Muscle of leg (tissue), 11 donors: Measurements from ENCODE around the gene MYEOV. TPM values are rescaled to one million over a fixed set of nuclear protein-coding genes. Genes with fewer than 3 reads are reported as not detected.

ENCODE experiments used
- DNase-seq: peaks from one replicate; pipeline ENCODE4 v3.0.0; 2013
- H3K27ac ChIP-seq: one replicate; pipeline ENCODE4 v1.5.1; 2013; ENCODE audit warnings: mild to moderate bottlenecking, low read length, control low read depth
- H3K27me3 ChIP-seq: one replicate; pipeline ENCODE4 v1.6.1; 2013; ENCODE audit warnings: low read length; ENCODE audit not compliant: control insufficient read depth, insufficient read depth
- H3K36me3 ChIP-seq: one replicate; pipeline ENCODE4 v1.6.1; 2013; ENCODE audit warnings: low read length; ENCODE audit not compliant: control insufficient read depth, insufficient read depth
- H3K4me1 ChIP-seq: one replicate; pipeline ENCODE4 v1.6.1; 2013; ENCODE audit warnings: low read length; ENCODE audit not compliant: control insufficient read depth, insufficient read depth
- H3K4me3 ChIP-seq: one replicate; pipeline ENCODE4 v1.5.1; 2013; ENCODE audit warnings: low read length, control low read depth
- H3K9me3 ChIP-seq: replicated peaks from 2 replicates; pipeline ENCODE4 v1.6.1; 2013; ENCODE audit warnings: low read depth, low read length; ENCODE audit not compliant: control insufficient read depth
- WGBS: methylation state at CpG from one replicate; pipeline ENCODE4 v1.1.5; 2013; ENCODE audit warnings: missing lambda C conversion rate; ENCODE audit not compliant: insufficient coverage; 5-methylcytosine and 5-hydroxymethylcytosine counted together
- polyA plus RNA-seq, 8 donors: library from polyadenylated mRNA; unstranded; fragments of 120-200 nt; gene quantifications; one replicate each; pipeline versions ENCODE4 v1.2.1 to v1.2.3, GENCODE V29; 2013; ENCODE audit warnings: inconsistent platforms in 1 of 8, low replicate concordance in 1 of 8; ENCODE audit not compliant: insufficient read length in 8 of 8, insufficient read depth in 1 of 8
- total RNA-seq: library from RNA; stranded (reverse); fragments of 120-200 nt; gene quantifications from one replicate; pipeline ENCODE4 v1.2.4, GENCODE V29; 2013

Gene MYEOV
- total and polyA plus RNA-seq, 9 donors, result 0.48 to 1.9 (median 1.1) TPM; not detected in 1

GRCh38 chr11:69308491-69308911, 14.5 kb downstream of the MYEOV start:
- WGBS, result 78% methylated on average over 9 of the region's 9 CpGs
- Histone ChIP-seq H3K9me3 (no peaks in the 10 kb centered on the region), H3K4me3 (no peak overlapping the region), H3K4me1 (peaks cover 76% of the 10 kb centered on the region), H3K36me3 (no peaks in the 10 kb centered on the region), H3K27ac (peak overlapping the region; percentile 43), H3K27me3 (no peaks in the 10 kb centered on the region)
- peak; percentile 55 for DNase-seq

GRCh38 chr11:69308936-69309615, 15.1 kb downstream of the MYEOV start:
- WGBS, result 85% methylated on average over 10 of the region's 10 CpGs
- no peaks in the 10 kb centered on the region for H3K36me3 ChIP-seq
- no peaks in the 10 kb centered on the region for H3K9me3 ChIP-seq
- peaks cover 77% of the 10 kb centered on the region for H3K4me1 ChIP-seq
- peak overlapping the region; percentile 94 for H3K27ac ChIP-seq
- no peaks in the 10 kb centered on the region for H3K27me3 ChIP-seq
- H3K4me3 ChIP-seq, result no peak overlapping the region
- DNase-seq, result no peak

- peaks cover 77% of the 10 kb centered on the region for H3K4me1 ChIP-seq
- H3K36me3 ChIP-seq, result no peaks in the 10 kb centered on the region
- peak; percentile 94 for DNase-seq
- no peak overlapping the region for H3K4me3 ChIP-seq
- H3K9me3 ChIP-seq, result no peaks in the 10 kb centered on the region
- H3K27ac ChIP-seq, result peak overlapping the region; percentile 94
- 21% methylated on average over 3 of the region's 8 CpGs for WGBS
- H3K27me3 ChIP-seq, result no peaks in the 10 kb centered on the region
Observed at GRCh38 chr11:69309631-69310280, 15.8 kb downstream of the MYEOV start.

GRCh38 chr11:69310351-69310750, 16.4 kb downstream of the MYEOV start:
- DNase-seq, result peak; percentile 37
- no peaks in the 10 kb centered on the region for H3K27me3 ChIP-seq
- peak overlapping the region; percentile 94 for H3K27ac ChIP-seq

GRCh38 chr11:69310934-69311766, 17.2 kb downstream of the MYEOV start:
- WGBS, result 82% methylated on average over 11 of the region's 14 CpGs
- H3K4me1 ChIP-seq, result peaks cover 72% of the 10 kb centered on the region
- peak overlapping the region; percentile 94 for H3K27ac ChIP-seq
- DNase-seq, result no peak
- H3K36me3 ChIP-seq, result no peaks in the 10 kb centered on the region
- H3K27me3 ChIP-seq, result no peaks in the 10 kb centered on the region
- no peaks in the 10 kb centered on the region for H3K9me3 ChIP-seq
- no peak overlapping the region for H3K4me3 ChIP-seq

More at GRCh38 chr11:69310351-69310750, 16.4 kb downstream of the MYEOV start:
- WGBS, result 57% methylated on average over 11 of the region's 13 CpGs
- H3K36me3 ChIP-seq, result no peaks in the 10 kb centered on the region
- H3K4me3 ChIP-seq, result no peak overlapping the region
- no peaks in the 10 kb centered on the region for H3K9me3 ChIP-seq
- H3K4me1 ChIP-seq, result peaks cover 77% of the 10 kb centered on the region

- Histone ChIP-seq H3K4me3 (no peak overlapping the region), H3K36me3 (no peaks in the 10 kb centered on the region), H3K27me3 (no peaks in the 10 kb centered on the region), H3K27ac (peak overlapping the region; percentile 90), H3K4me1 (peaks cover 66% of the 10 kb centered on the region), H3K9me3 (peaks cover under 1% of the 10 kb centered on the region)
- 3% methylated on average over 5 of the region's 14 CpGs for WGBS
- DNase-seq, result peak; percentile 81
Observed at GRCh38 chr11:69311767-69312385, 17.9 kb downstream of the MYEOV start.

- Histone ChIP-seq H3K27ac (peak overlapping the region; percentile 90), H3K9me3 (peaks cover 5% of the 10 kb centered on the region), H3K36me3 (no peaks in the 10 kb centered on the region), H3K27me3 (no peaks in the 10 kb centered on the region), H3K4me1 (peaks cover 58% of the 10 kb centered on the region), H3K4me3 (no peak overlapping the region)
- peak; percentile 93 for DNase-seq
- 26% methylated on average over 15 of the region's 15 CpGs for WGBS
Observed at GRCh38 chr11:69312453-69313404, 18.8 kb downstream of the MYEOV start.

GRCh38 chr11:69313992-69314391, 20.0 kb downstream of the MYEOV start:
- H3K36me3 ChIP-seq, result no peaks in the 10 kb centered on the region
- H3K4me1 ChIP-seq, result peaks cover 46% of the 10 kb centered on the region
- 83% methylated on average over 1 of the region's 2 CpGs for WGBS
- H3K4me3 ChIP-seq, result no peak overlapping the region
- peaks cover 5% of the 10 kb centered on the region for H3K9me3 ChIP-seq
- H3K27me3 ChIP-seq, result no peaks in the 10 kb centered on the region
- no peak overlapping the region for H3K27ac ChIP-seq
- DNase-seq, result no peak

DNA sequence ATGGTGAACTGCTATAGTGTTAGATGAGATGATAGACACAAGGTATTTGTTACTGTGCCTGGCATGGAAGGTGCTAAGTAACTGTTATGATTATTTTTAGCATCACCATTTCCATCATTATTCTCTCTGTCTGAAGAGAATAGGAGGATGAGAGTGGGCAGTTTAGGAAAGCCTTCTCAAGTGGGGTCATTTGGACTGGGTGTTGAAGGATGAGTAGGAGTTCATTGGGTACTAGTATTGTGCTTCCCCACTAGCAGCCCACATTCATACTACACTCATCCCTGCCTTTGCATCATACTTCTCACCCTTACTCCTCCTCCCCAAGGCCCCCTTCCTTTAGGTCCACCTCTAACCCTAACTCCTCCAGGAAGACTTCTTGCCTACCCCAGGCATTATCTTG, 20.6 kb downstream of the MYEOV start:
- Histone ChIP-seq H3K27ac (no peak overlapping the region), H3K36me3 (no peaks in the 10 kb centered on the region), H3K9me3 (peaks cover 5% of the 10 kb centered on the region), H3K4me3 (no peak overlapping the region), H3K27me3 (no peaks in the 10 kb centered on the region), H3K4me1 (peaks cover 45% of the 10 kb centered on the region)
- DNase-seq, result no peak
